Measurements from ENCODE around the gene INSM1.

The INSM1 gene

DNA sequence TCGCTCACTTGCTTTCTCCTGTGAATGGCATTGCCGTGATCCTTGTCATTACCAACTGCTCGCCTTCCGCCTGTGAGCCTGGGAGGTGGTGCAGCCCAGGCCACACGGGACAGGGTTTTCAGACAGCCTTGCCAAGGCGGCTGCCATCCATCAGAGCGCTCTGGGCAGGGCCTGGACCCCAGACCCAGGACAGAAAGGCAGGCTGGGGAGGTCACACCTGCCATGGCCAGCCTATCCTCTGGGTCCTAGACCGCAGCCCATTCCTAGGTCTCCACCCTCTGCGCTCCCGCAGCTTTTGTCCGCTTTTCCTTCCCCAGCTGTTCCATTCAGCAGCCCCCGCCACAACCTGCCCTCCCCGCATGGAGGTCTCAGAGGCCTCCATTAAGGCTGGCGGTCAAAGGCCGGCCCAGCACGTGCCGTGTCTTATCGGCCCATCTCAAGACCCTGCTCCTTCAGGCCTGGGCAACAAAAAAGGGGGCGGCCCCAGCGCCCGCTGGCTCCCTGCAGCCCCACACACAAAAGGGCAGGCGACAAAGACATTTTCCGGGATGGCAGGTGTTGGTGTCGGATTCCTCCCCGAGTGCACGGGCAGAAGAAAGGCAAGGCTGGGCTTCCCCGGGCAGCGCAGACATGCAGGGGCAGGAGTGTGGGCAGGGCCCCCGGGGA is 28.1 kb downstream of the INSM1 start:
- DNase-seq, result peak; percentile 99

DNA sequence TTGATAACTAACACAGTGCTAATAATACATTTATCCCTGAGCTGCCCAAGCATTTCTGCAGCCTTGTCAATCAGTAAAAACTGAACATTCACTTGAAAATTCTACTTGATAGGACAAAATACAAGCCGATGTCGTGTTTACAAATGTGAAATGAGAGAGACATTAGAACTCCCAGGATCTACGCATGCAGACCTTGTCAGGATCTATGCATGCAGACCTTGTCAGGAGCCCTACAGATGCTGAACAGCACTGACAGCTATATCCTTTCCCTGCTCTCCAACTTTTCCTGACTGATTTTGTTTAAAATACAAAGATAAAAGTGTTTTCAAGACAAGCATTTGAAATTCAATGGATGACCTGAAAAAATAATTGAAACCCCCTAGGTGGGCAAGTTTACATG is 28.9 kb downstream of the INSM1 start:
- no peak for DNase-seq

DNA sequence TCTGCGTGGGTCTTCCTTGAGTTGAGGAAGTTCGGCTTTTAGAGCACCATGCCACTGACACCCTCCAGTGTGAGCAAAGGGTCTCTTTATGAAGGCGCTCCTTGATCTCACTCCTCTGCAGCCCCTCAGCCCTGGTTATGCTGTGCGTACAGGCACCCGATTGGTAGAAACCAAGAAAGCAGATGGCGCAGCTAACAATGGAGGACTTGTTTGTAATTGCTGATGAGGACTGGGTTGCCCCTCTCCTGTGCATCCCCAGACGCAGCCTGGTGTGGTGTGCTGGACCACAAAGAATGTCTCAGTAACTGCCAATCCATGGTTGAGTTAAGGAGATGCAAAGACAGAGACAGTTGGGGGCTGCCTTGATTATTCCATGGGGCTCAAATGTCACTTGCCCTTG is 30.2 kb downstream of the INSM1 start:
- no peak for DNase-seq

DNA sequence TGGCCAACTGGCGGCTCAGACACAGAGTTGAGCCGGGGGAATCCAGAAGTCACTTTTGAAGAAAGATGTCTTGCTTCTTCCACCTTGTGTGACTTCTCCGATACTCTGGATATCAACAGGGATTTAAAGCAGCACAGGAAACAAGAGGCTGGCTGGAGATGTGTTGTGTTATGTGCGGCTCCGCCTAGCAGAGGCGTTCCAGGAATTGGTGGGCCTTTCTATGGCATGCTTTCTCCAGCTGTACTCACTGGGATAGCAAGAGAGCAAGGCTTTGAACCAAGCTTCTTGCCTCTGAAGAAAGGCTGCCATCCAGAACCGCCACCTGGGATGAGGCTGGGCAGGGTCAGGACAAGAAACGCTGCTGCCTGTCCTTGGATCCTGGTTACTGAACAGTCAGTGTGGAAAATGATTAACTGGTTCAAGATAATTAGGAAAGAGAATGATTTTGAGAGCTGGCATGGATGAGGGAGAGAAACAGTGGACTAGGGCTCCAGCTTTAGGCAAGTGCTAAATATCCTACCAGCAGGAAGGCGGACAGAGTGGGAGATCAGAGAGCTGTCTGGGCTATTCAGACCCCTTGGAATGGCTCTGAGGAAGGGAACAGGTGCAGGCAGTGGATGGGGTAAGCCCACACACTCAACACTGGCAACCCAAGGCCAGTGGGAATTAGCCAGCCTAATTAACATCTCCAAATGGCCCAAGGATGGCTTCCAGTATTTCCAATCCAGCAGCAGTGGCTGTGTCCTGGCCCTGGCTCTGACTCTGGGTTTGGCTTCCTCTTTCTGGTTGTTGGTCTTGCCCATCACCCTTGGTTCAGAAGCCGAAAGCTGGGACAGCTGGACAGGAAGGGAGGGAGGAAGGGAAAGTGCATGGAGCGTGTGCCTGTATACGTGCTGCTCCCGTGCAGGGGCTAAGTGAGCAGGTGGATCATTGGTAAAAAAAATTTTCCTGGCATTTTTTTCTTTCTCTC is 31.9 kb downstream of the INSM1 start:
- no peak for DNase-seq

DNA sequence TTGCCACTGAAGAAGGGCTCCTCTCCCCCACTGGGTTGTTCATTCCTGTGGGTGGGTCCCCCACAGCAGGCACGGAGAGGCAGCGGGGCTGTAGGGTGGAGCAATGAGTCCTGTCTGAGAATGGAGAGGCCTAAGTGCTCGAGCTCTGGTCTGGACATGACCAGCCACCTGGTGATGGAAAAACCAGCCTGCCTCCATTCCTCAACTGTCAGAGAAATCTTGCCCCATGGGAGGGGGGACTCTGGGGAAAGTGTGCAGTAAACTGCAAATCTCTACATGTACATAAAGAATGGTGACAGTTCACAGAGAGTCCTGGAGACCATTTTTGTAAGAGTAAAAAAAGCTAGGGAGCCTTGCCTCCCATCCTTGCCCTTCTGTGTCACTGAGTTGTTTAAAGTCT is 34.1 kb downstream of the INSM1 start:
- DNase-seq, result no peak

DNA sequence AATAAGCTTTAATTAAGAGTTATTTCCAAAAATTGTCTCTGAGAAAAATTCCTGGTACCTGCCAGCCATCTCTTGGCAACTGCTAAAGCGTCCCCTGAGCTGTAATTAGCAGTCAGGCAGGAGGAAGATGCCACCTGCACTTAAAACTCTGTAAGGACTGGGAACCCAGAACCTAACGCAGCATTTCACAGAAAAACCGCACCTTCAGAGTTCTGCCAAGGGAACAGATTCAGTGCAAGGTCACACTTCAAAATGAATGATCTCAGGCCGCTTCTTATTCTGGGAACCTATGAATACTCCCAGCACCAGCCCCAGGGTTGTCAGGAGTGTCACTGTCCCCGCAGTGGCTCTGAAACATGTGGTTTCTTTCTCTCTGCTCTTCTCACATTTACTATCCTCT is 36.7 kb downstream of the INSM1 start:
- DNase-seq, result no peak

DNA sequence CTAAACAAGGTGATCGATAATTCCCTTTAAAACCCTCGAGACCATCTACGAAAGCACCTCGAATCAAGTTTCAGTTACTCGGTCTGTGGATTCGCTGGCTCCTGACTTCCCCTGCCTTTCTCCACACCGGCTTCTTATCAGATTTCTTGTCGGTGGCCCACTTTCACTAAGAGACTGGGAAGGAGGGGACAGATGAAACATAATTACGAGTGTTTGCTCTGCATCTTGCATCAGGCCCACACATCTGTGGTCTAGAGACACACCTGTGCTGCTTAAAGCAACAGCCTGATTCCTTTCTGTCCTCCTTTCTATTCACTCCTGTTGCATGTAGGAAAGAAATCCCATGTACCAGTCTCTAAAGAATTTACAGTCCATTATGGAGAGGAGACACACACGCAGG is 37.7 kb downstream of the INSM1 start:
- DNase-seq, result no peak

DNA sequence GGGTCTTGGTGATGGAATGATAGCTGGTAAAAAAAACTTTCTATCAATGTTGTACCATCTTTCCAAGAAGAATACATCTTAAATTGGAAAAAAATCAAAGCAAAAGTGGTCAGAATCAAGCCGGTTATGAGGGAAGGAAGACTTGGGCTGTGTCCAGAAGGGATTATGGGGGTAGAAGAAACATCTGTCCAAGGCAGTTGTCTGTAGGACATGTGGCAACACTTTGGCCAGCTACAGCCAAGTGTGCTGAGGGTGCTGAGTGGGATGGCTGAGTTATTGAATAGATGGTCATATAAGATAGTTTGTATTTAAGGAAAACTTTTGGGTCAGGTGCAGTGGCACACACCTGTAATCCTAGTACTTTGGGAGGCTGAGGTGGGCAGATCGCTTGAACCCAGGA is 38.4 kb downstream of the INSM1 start:
- DNase-seq, result no peak

DNA sequence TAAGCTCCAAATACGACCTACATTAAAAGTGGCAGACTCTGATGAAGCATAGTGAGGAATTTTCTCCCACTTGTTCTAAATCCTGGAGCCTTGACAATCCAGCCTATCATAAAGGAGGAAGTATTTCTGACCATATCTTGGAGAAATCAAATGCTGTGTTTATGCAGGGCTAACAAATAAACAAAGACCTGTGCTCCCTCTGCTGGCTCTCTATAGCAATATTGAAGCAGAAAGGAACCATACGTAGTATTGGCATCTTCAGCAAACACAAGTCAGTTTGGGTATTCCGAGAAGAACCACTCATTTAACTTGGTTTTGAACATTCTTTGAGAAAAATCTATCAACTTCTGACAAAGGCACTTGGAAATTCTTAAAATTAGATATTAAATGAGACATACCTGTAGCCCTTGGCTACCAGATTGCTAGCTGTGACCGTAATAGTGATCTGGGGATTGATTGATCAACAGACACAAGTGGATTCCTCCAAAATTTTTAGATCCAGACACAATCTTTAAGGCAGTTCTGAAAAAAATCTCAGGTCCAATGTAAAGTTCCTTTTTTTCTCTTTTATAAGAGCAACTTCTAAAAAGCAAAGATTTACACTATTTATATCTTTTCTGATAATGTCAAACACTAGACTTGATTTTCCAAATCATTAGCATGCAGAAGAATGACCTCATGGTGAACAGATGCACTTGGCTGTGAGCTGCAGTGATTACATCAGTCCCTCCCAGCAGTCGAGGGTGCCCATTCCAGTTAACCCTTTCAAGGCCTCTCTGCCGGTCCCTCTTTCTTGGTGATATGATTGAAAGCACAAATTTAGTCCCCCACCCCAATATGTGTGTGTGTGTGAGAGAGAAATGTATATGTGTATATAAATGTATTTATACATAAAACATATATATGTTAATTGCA is 40.2 kb downstream of the INSM1 start:
- peak; percentile 70 for DNase-seq

DNA sequence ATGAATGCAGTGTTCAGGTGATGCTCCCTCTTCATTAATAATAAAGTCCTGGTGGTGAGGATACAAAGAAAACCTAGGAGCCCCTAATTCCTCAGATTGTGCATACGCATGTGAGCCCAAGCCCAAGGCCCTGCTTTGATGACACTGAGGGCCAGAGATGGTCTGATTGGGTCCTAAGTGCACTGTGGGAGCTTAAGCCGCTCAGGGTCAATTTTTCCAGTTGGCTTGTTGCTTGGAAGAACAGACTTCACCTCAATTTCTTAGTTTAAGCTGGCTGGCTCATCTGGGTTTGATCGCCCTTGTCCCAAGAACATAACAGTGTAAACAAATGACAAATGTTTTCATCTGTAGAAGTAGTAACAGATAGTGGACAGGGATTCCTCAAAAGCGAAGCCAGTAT is 41.4 kb downstream of the INSM1 start:
- no peak for DNase-seq

DNA sequence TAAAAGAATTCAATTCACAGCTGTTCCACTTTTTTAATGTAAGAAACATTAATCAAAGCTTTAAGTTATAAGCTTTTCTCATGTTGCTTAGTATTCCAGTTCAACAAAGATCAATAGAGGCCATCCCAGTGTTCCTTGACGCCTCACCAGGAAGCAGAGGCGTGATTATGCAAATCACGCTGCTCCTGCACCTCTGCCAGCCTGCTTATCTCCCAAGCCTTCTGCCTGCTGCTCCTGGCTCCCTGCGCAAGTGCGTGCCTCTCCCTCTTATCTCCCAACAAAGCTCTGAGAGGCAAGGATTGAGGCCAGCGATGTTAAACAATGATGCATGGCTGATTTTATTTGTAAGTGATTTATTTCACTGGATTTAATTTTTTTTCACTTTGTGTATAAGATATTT is 42.8 kb downstream of the INSM1 start:
- DNase-seq, result peak; percentile 79

DNA sequence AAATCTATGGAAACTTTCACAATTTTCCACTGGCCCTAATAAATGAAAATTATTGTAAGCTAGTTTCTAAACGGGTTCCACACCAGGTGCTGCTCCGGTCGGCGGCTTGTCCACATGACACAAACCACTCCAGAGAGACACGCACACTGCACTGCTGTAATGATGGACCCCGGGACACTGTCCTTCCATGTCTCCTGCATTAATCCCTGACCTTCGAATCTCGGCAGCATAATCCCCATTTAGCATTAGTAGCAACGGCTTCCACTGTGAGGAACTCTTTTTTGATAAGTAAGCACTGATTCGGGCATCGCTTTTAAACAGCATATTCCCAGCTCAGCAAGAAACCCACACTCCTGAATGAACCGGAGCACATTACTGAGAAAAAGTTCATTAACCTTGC is 43.5 kb downstream of the INSM1 start:
- no peak for DNase-seq

DNA sequence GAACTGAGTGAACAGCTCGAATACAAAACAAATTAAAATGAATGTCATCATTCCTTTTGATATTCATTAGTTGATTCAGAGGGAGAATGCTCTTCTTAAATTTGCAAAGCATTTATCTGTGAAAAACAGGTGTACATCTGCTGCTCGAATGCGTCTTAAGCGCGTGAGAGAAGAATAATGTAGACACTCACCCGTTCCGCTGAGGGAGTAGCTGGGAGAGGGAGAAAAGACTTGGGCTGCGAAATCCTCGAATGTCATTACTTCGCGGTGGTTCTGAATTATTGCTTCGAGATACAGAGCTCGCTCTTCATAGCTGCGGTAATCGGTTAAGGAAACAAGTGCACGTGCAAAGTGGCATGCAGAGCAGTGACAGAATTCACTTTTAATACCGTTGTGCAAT is 43.9 kb downstream of the INSM1 start:
- no peak for DNase-seq

DNA sequence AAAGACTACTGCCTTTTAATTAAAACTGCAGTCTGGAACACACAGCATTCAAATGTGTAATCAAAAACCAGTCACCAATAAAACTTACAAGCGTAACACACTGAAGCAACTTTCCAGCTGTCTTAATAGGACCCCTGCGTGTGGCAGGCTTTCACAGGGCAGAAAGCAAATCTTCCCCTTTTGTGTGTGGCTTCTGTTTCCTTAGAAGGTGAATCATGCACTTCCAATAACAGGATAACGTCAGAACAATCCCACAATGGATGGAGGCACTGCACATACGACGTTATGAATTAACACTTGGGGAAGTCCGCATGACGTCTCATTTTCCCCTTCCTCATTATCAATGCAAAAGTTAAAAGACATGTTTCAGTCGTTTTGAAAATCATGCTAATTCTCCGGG is 44.8 kb downstream of the INSM1 start:
- no peak for DNase-seq

DNA sequence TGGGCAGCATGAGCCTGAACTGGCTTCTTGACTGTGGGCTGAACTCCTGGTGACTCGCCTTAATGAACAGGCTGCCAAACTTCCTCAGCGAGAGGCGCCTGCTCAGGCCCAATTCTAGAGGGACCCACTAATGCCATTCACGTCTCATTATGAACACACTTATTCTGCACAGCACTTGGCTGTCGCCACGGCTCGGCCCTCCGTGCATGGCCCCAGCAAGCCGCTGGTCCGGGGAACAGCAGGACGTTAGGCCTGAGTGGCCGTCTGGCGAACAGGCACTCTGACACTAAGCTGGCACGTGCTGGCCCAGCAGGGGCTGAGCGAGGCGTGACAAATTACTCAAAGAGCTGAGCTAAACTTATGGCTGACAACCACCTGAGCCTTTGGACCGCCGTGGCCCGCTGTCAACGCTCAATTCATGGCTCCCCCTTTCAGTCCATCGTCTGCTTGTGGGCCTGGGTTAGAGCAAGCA is 45.9 kb downstream of the INSM1 start:
- no peak for DNase-seq

DNA sequence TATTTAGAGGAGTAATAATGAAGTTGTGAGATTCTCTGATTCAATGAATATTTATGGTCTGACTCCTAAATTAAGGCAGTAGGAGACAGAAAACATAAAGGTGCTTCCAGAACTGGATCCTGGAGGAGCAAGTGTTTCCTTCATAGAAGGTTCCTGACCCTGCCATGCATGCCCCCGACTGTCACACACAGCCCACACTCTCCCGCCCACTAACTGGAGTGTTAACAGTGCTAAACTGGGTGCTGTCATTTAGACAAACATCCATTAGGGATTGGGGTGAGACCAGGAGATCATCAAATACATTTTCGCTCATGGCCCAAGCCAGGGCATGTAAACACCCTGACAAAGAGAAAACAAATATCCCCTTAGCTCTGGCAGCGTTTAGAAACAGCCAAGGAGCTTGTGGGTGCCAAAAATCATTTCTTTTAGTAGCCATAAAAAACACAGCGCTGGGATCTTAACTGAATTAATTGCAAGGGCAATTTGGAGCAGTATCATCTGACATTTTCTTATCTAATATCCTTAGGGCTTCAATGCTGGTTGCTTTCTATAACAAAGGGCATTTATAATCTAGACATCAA is 46.8 kb downstream of the INSM1 start:
- peak; percentile 73 for DNase-seq

DNA sequence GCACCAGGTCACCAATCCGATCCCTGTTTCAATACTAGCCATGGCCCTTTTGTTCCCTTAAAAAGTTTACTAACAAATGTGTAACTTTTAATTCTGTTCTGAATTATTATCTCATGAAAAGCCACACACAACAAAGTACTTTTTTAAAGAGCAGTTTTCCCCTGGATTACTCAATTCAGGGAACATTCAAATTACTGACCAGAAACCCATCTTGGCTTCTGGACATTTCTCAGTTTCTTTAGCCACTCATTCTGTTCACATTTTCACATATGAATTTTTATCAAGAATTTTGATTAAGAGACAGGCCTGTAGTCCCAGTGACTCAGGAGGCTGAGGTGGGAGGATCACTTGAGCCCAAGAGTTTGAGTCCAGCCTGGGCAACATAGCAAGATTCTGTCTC is 47.4 kb downstream of the INSM1 start:
- DNase-seq, result no peak

DNA sequence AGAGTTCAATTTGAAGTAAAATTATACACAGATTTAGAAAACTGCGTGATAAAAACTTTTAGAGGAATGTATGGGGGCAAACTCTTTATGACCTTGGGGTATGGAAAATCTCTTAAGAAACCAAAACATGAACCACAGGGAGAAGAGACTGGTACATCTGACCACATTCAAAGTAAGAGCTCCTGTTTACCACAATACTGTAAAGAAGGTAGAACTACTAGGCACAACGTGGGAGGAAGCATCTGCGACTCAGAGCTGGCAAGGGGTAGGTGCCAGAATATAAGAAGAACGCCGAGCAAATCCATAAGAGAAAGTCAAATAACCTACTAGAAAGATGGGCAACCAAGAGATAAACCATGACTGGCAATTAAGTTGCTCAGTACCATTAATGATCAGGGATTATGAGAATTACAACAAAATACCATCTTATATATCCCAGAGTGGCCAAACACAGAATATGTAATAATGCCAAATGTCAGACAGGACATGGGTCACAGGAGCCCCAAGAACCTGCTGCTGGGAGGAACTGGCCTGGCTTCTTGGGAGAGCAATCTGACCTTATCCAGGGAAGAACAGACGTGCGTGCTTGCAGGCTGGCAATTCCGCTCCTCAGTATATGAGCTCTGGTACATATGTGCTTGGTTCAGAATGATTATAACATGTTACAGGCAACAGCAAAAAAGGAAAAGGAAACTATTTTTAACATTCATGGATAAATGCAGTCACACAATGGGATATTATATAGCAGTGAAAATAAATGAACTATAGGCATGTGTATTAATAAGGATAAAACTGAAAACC is 50.2 kb downstream of the INSM1 start:
- DNase-seq, result no peak

Measured in NCI-H1105 treated with DMSO at 0.1 percent for 48 hours (cell line).